ENCODE measurements around the gene NUBPL.

- TF ChIP-seq CTCF (IDR thresholded peaks at IDR 0.05): no peak
- no peak for TF ChIP-seq POLR2A (IDR thresholded peaks at IDR 0.05)
- TF ChIP-seq EP300 (IDR thresholded peaks at IDR 0.05): no peak
Measured at GRCh38 chr14:31819281-31819680, 258.1 kb downstream of the NUBPL start.

Data from suprapubic skin (tissue), 3 donors.